Astrocyte (in vitro differentiated cells and primary cell): Measurements from ENCODE around the gene SLC38A9.

ENCODE experiments used
- CTCF ChIP-seq: IDR thresholded peaks from 2 replicates; pipeline ENCODE4 v1.5.1; 2011; ENCODE audit warnings: low read depth, mild to moderate bottlenecking, inconsistent platforms, low read length, moderate library complexity; ENCODE audit not compliant: insufficient read depth
- EZH2 ChIP-seq: IDR thresholded peaks from 2 replicates; pipeline ENCODE4 v1.6.1; 2012; ENCODE audit warnings: mild to moderate bottlenecking, low read length, inconsistent platforms; ENCODE audit not compliant: insufficient read depth

- TF ChIP-seq EZH2 (no peak), CTCF (no peak)
These were observed 30.8 kb downstream of the SLC38A9 start for GRCh38 chr5:55681301-55681700.
